Measurements from ENCODE around the gene DNAJC4. TPM values are rescaled to one million over a fixed set of nuclear protein-coding genes. Genes with fewer than 3 reads are reported as not detected.

The DNAJC4 gene
- total and polyA plus RNA-seq, 11 donors = 31.2 to 123 (median 47.2) TPM

- Histone ChIP-seq H3K4me1 (peaks cover 2 to 44% (median 33%) of the 10 kb centered on the region in 12 donors), H3K4me3 (peak overlapping the region; percentile 63 to 95 (median 79)), H3K27ac (peak overlapping the region; percentile 86 to 100 (median 97)), H3K36me3 (peaks cover 0 to 38% (median 28%) of the 10 kb centered on the region in 9 donors), H3K27me3 (no peaks in the 10 kb centered on the region), H3K9me3 (no peaks in the 10 kb centered on the region)
- intact Hi-C loops (cut with DNase I) = loop anchor here in 3 of 10 donors (1.0 to 2.0 kb wide), 3 partner anchors 17 to 21 kb away; partner anchors contain the start of genes PLCB3 (in 2 of the 3) and PPP1R14B (in 1 of the 3)
- 26 to 39% (median 36%) methylated on average over 21 to 23 of the region's 23 CpGs for WGBS, 4 donors
- TF ChIP-seq CTCF (IDR thresholded peaks at IDR 0.05) (no peak), POLR2A (IDR thresholded peaks at IDR 0.05) (no peak)
- DNase-seq = peak in 4 of 5 donors; percentile 68 to 76 (median 71)
- peak in 2 of 4 donors; percentile 0 for ATAC-seq
These were observed 37.9 kb downstream of the DNAJC4 start for GRCh38 chr11:64268025-64268892.

DNA sequence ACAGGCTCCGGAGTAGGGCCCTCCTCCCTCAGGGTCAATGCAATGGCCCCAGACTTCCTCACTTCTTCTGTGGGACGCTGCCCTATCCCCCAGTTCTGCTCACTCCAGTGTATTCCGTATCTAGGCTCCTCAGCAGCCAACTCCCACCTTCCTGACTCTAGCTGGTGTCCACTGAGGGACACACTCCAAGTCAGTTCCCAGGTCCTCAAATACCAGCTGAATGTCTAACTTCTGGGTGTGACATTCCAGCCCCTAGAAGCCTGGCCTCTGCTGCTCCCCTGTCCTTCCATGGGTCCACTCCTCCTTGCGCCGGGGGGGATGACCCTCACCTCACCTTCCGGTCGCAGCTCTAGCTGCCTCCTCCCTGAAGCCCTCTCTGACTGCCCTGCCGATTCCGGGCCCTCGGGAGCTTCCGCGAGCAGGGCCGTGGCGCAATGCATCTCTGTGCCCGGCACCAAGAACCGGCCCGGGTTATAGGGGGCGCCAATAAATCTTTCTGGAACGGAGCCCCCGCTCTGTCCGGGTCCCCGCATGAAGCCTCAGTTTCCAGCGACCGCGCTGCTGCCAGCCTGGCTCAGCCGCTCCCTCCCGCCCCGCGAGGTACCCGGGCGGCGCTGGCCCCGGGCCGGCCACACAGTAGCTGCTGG is 38.7 kb downstream of the DNAJC4 start:
- Histone ChIP-seq H3K4me3 (peak overlapping the region; percentile 63 to 95 (median 79)), H3K4me1 (peaks cover 2 to 51% (median 33%) of the 10 kb centered on the region in 12 donors), H3K36me3 (peaks cover 0 to 31% (median 20%) of the 10 kb centered on the region in 9 donors), H3K9me3 (no peaks in the 10 kb centered on the region), H3K27me3 (no peaks in the 10 kb centered on the region), H3K27ac (peak overlapping the region; percentile 86 to 100 (median 97))
- peak in 1 of 12 donors; percentile 12 for TF ChIP-seq CTCF (IDR thresholded peaks at IDR 0.05)
- no peak for TF ChIP-seq POLR2A (IDR thresholded peaks at IDR 0.05)
- peak in 2 of 4 donors; percentile 7 to 27 for ATAC-seq
- WGBS, 4 donors = 0 to 2% (median 1%) methylated on average over 14 to 34 of the region's 34 CpGs
- peak; percentile 59 to 84 (median 80) for DNase-seq
- intact Hi-C loops (cut with DNase I) = loop anchor here in 4 of 10 donors (1.0 to 2.0 kb wide), 3 partner anchors 18 to 22 kb away; partner anchors contain the start of genes PLCB3 (in 3 of the 4) and PPP1R14B (in 1 of the 4)

- peaks cover 2 to 51% (median 33%) of the 10 kb centered on the region in 12 donors for H3K4me1 ChIP-seq
- peak overlapping the region; percentile 86 to 100 (median 97) for H3K27ac ChIP-seq
- H3K36me3 ChIP-seq = peaks cover 0 to 24% (median 16%) of the 10 kb centered on the region in 9 donors
- ATAC-seq (peak; percentile 86 to 91 (median 90)), DNase-seq (peak; percentile 98 to 99 (median 98))
- intact Hi-C loops (cut with DNase I) = loop anchor here in 5 of 10 donors (1.0 to 2.0 kb wide), 7 partner anchors 16 to 36 kb away; partner anchors contain the start of genes ESRRA (in 3 of the 5), GPR137 (in 3 of the 5), FKBP2 (in 2 of the 5) and PLCB3 (in 2 of the 5)
- 0 to 1% (median 0%) methylated on average over 25 to 58 of the region's 58 CpGs for WGBS, 4 donors
- no peaks in the 10 kb centered on the region for H3K9me3 ChIP-seq
- no peaks in the 10 kb centered on the region for H3K27me3 ChIP-seq
- TF ChIP-seq POLR2A (IDR thresholded peaks at IDR 0.05) (peak in 1 of 2 donors; percentile 50), CTCF (IDR thresholded peaks at IDR 0.05) (peak in 5 of 12 donors; percentile 6 to 53 (median 12))
- peak overlapping the region; percentile 63 to 98 (median 80) for H3K4me3 ChIP-seq
These were observed 39.3 kb downstream of the DNAJC4 start for GRCh38 chr11:64269540-64270220.

Measured in heart left ventricle (tissue), 16 donors.